ENCODE results near the gene CREBBP. TPM values are rescaled to one million over a fixed set of nuclear protein-coding genes. Genes with fewer than 3 reads are reported as not detected.
A peak's percentile ranks its signal among the peaks of the same experiment; 100 is the strongest.

Gene CREBBP
- total and polyA plus RNA-seq, 2 donors (not counting 1 experiment from before 2014, with no cell fraction given), result 6.1 to 22.6 TPM

DNA sequence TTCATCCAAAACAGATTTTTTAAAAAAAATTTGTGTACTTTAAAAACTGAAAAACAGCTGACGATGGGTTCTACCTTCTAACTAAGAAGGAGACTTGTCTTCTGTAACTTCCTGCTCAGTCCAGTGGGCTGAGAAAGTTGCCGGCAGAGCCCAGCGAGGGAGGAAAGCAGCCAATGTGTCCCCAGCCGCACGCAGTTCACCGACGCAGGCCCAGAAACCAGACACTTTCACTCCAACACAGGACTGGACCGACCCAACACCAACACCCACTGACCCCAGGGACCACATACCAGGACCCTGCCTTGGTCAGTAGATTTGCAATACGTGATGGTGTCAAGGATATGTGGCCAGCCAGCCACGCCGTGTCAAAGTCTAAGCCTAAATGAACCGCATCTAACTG, 188.8 kb downstream of the CREBBP start:
- no peak overlapping the region for H3K4me3 ChIP-seq (replicated peaks in 1 of 4; ENCODE audit: control extremely low read depth in 1 of 4, insufficient read depth in 1 of 4, low read depth in 3 of 4, low read length in 4 of 4)
- H3K9me3 ChIP-seq (ENCODE audit: control insufficient read depth, insufficient read depth, low read depth, low read length), result no peaks in the 10 kb centered on the region
- TF ChIP-seq EZH2 (IDR thresholded peaks at IDR 0.05; ENCODE audit: low read length, missing control alignments), result no peak
- TF ChIP-seq, protein P1, sequence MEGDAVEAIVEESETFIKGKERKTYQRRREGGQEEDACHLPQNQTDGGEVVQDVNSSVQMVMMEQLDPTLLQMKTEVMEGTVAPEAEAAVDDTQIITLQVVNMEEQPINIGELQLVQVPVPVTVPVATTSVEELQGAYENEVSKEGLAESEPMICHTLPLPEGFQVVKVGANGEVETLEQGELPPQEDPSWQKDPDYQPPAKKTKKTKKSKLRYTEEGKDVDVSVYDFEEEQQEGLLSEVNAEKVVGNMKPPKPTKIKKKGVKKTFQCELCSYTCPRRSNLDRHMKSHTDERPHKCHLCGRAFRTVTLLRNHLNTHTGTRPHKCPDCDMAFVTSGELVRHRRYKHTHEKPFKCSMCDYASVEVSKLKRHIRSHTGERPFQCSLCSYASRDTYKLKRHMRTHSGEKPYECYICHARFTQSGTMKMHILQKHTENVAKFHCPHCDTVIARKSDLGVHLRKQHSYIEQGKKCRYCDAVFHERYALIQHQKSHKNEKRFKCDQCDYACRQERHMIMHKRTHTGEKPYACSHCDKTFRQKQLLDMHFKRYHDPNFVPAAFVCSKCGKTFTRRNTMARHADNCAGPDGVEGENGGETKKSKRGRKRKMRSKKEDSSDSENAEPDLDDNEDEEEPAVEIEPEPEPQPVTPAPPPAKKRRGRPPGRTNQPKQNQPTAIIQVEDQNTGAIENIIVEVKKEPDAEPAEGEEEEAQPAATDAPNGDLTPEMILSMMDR (conservative IDR thresholded peaks at IDR 0.05 in 1 of 2, IDR thresholded peaks at IDR 0.05 in 1 of 2; ENCODE audit: low read depth in 1 of 2, low read length in 2 of 2), result no peak
- H3K9ac ChIP-seq (ENCODE audit: insufficient read depth, low read length), result no peak overlapping the region
- H3K4me2 ChIP-seq (ENCODE audit: extremely low read depth, insufficient read depth, low read length), result peak overlapping the region; percentile 7
- no peak overlapping the region for H2AFZ ChIP-seq (ENCODE audit: low read length)
- H3K27me3 ChIP-seq (ENCODE audit: control insufficient read depth, insufficient read depth, low read length), result no peaks in the 10 kb centered on the region
- H4K20me1 ChIP-seq (ENCODE audit: control insufficient read depth, extremely low read depth, insufficient read depth, low read length), result no peaks in the 10 kb centered on the region
- DNase-seq (ENCODE audit: low read depth in 2 of 2), result no peak
- peaks cover 4% of the 10 kb centered on the region for H3K36me3 ChIP-seq (ENCODE audit: control insufficient read depth, insufficient read depth, low read length)
- H3K79me2 ChIP-seq (ENCODE audit: control insufficient read depth, insufficient read depth, low read length), result no peaks in the 10 kb centered on the region
- H3K27ac ChIP-seq (ENCODE audit: insufficient read depth, low read length), result no peak overlapping the region
- H3K4me1 ChIP-seq (ENCODE audit: control insufficient read depth, extremely low read depth, insufficient read depth, low read length), result peaks cover 5% of the 10 kb centered on the region

DNA sequence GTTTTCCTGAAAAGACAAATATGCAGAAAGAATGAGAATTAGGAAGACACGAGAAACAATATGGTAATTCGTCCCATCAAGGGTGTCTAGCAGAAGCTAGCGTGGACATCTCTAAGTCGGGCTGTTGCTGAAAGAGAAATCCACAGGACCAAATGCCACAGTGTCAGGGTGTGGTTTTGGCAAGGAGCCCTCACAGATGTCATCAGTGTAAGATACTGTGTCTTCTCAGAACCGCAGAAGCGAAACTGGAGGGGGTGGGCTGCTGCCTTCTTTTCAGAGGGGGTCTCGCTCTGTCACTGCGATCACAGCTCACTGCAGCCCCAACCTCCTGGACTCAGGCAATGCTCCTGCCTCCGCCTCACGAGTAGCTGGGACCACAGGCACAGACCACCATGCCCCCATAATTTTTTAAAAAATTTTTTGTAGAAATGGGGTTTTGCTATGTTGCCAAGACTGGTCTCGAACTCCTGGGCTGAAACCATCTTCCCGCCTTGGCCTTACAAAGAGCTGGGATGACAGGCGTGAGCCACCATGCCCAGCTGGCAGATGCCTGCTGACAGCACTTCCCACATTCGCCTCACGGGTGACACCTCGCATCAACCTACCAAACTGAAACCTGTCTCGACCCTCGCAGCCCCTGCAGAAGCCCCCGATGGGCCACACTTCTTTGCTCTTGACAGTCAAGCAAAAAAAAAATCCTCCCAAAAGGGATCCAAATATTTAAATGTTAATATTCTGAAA, 189.4 kb downstream of the CREBBP start:
- Histone ChIP-seq H3K4me1 (ENCODE audit: control insufficient read depth, extremely low read depth, insufficient read depth, low read length) (peaks cover 4% of the 10 kb centered on the region), H2AFZ (ENCODE audit: low read length) (peak overlapping the region; percentile 82), H4K20me1 (ENCODE audit: control insufficient read depth, extremely low read depth, insufficient read depth, low read length) (no peaks in the 10 kb centered on the region), H3K4me3 (replicated peaks in 1 of 4; ENCODE audit: control extremely low read depth in 1 of 4, insufficient read depth in 1 of 4, low read depth in 3 of 4, low read length in 4 of 4) (peak overlapping the region in 3 of 4 experiments; percentile 13 to 52 (median 38)), H3K9me3 (ENCODE audit: control insufficient read depth, insufficient read depth, low read depth, low read length) (no peaks in the 10 kb centered on the region), H3K27ac (ENCODE audit: insufficient read depth, low read length) (peak overlapping the region; percentile 60), H3K4me2 (ENCODE audit: extremely low read depth, insufficient read depth, low read length) (peak overlapping the region; percentile 71), H3K27me3 (ENCODE audit: control insufficient read depth, insufficient read depth, low read length) (no peaks in the 10 kb centered on the region), H3K79me2 (ENCODE audit: control insufficient read depth, insufficient read depth, low read length) (no peaks in the 10 kb centered on the region), H3K9ac (ENCODE audit: insufficient read depth, low read length) (no peak overlapping the region), H3K36me3 (ENCODE audit: control insufficient read depth, insufficient read depth, low read length) (peaks cover 4% of the 10 kb centered on the region)
- peak; percentile 7 to 14 for DNase-seq (ENCODE audit: low read depth in 2 of 2)
- TF ChIP-seq, protein P1 (conservative IDR thresholded peaks at IDR 0.05 in 1 of 2, IDR thresholded peaks at IDR 0.05 in 1 of 2; ENCODE audit: low read depth in 1 of 2, low read length in 2 of 2), result no peak
- TF ChIP-seq EZH2 (IDR thresholded peaks at IDR 0.05; ENCODE audit: low read length, missing control alignments), result no peak

DNA sequence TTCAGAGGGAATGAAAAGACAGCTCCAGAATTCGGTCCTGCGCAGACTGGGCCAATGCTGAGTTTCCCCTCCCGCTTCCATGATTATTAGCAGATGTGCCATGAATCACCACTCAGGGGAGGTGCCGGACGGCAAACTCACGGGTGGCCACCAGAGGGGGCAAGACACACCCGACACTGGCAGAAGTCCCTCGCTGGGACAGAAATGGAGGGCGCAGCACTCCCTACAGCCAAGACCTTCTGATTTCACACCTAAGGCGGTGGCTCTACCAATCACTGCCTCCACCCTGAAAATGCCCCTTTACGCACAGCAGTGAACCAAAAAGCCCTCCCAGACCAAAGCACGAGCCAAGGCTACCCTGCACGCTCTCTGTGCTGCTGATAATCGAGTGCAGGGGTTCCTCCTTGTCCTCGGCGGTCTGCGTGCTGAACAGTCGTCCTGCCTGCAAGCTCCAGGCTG, 190.0 kb downstream of the CREBBP start:
- H3K27me3 ChIP-seq (ENCODE audit: control insufficient read depth, insufficient read depth, low read length), result no peaks in the 10 kb centered on the region
- H4K20me1 ChIP-seq (ENCODE audit: control insufficient read depth, extremely low read depth, insufficient read depth, low read length), result no peaks in the 10 kb centered on the region
- no peaks in the 10 kb centered on the region for H3K79me2 ChIP-seq (ENCODE audit: control insufficient read depth, insufficient read depth, low read length)
- H3K4me2 ChIP-seq (ENCODE audit: extremely low read depth, insufficient read depth, low read length), result peak overlapping the region; percentile 71
- H3K4me3 ChIP-seq (replicated peaks in 1 of 4; ENCODE audit: control extremely low read depth in 1 of 4, insufficient read depth in 1 of 4, low read depth in 3 of 4, low read length in 4 of 4), result peak overlapping the region in 3 of 4 experiments; percentile 13 to 52 (median 38)
- H3K4me1 ChIP-seq (ENCODE audit: control insufficient read depth, extremely low read depth, insufficient read depth, low read length), result peaks cover 3% of the 10 kb centered on the region
- peak; percentile 89 to 94 for DNase-seq (ENCODE audit: low read depth in 2 of 2)
- H3K36me3 ChIP-seq (ENCODE audit: control insufficient read depth, insufficient read depth, low read length), result peaks cover 6% of the 10 kb centered on the region
- H3K9ac ChIP-seq (ENCODE audit: insufficient read depth, low read length), result no peak overlapping the region
- TF ChIP-seq EZH2 (IDR thresholded peaks at IDR 0.05; ENCODE audit: low read length, missing control alignments), result no peak
- TF ChIP-seq, protein P1 (conservative IDR thresholded peaks at IDR 0.05 in 1 of 2, IDR thresholded peaks at IDR 0.05 in 1 of 2; ENCODE audit: low read depth in 1 of 2, low read length in 2 of 2), result peak; percentile 78 to 87
- peak overlapping the region; percentile 60 for H3K27ac ChIP-seq (ENCODE audit: insufficient read depth, low read length)
- H3K9me3 ChIP-seq (ENCODE audit: control insufficient read depth, insufficient read depth, low read depth, low read length), result no peaks in the 10 kb centered on the region
- peak overlapping the region; percentile 82 for H2AFZ ChIP-seq (ENCODE audit: low read length)
